Activated CD4-positive, alpha-beta memory T cell treated with anti-CD3 and anti-CD28 coated beads for 36 hours (primary cell): ENCODE data around the gene TOMT. TPM values are rescaled to one million over a fixed set of nuclear protein-coding genes. Genes with fewer than 3 reads are reported as not detected.
A peak's percentile ranks its signal among the peaks of the same experiment; 100 is the strongest.

ENCODE experiments used
- CTCF ChIA-PET: fragments of 350-600 bp; sonication (Branson Sonifier 250); formaldehyde crosslinking; loops from one replicate; lab custom pipeline; 2021; ENCODE audit warnings: antibody characterized with exemption, inconsistent platforms; lab: Charles Lee
- POLR2A ChIA-PET: fragments of 350-600 bp; sonication (Branson Sonifier 250); formaldehyde crosslinking; loops from one replicate; lab custom pipeline; 2021; ENCODE audit warnings: antibody characterized with exemption; lab: Charles Lee
- DNase-seq: peaks from one replicate; pipeline ENCODE4 v3.0.0-alpha.2; 2020
- H3K27ac Mint-ChIP-seq: one replicate; pipeline ENCODE4 v1.8.0; 2021; ENCODE audit warnings: mixed read lengths
- H3K27me3 Mint-ChIP-seq: one replicate; pipeline ENCODE4 v1.8.0; 2021; ENCODE audit warnings: mixed read lengths
- H3K36me3 Mint-ChIP-seq: one replicate; pipeline ENCODE4 v1.8.0; 2021; ENCODE audit warnings: mixed read lengths
- H3K4me1 Mint-ChIP-seq: one replicate; pipeline ENCODE4 v1.8.0; 2021; ENCODE audit warnings: low read depth, mixed read lengths
- H3K4me3 Mint-ChIP-seq: one replicate; pipeline ENCODE4 v1.8.0; 2021; ENCODE audit warnings: mild to moderate bottlenecking, mixed read lengths
- H3K9me3 Mint-ChIP-seq: one replicate; pipeline ENCODE4 v1.8.0; 2021; ENCODE audit warnings: mixed read lengths
- intact Hi-C: fragments of 100-400 bp; cut with micrococcal nuclease; formaldehyde crosslinking; loops from one replicate; pipeline ENCODE4 v1.15.1; 2023
- total RNA-seq, 2 experiments: library from RNA; stranded (reverse); gene quantifications; one replicate each; pipeline ENCODE4 v1.2.3, GENCODE V29; 2021

TOMT gene
- total RNA-seq, 2 experiments from 2014 or later: not detected

DNA sequence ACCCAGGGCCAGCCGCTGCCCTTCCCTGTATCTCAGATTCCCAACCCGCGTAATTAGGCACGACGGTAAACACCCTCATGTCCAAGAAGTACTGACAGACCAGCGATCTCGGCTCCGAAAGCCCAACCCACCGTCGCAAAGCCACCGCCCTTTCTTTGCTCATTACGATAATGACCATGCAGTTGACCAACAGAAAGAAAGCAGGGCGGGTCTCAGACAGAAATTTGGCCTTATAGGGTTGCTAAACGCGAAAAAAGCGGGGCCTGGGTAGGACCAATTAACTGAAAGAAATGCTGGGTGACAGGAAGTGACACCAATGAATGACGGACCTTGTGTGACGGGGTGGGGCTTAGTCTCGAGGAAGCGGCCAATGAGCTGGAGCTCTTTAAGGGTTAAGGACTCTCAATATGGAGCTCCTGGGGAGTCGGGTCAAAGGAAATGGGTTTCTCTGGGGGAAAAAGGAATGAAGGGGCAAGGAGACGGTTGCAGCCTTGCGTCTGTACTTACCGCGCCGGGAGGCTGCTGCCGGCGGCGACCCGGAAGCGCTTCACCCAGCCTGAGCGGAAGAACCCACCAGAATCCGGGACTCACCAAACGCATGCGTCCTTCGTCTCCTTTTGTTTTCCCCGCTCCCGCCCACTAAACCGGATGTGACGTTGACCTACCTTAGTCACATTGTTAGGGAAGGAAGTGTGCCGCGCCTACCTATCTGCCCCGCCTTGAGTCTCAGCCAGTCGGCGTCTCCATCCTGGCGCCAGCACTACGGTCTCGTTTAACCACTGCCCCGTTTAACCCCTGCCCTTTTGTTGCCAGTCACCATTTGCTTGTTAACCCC is 6.6 kb downstream of the TOMT start, which contains the start of gene ANAPC15:
Gene ANAPC15 (minus strand): TSS at position 553 of the 835 bp plus-strand sequence. CDS start 1,419 bp downstream, outside the sequence.
- CTCF ChIA-PET: interaction anchor here (0.6 to 2.9 kb wide), 5 partner anchors 21 to 105 kb away, joined by 3 to 19 read pairs (median 5); no protein-coding TSS in a partner anchor

DNA sequence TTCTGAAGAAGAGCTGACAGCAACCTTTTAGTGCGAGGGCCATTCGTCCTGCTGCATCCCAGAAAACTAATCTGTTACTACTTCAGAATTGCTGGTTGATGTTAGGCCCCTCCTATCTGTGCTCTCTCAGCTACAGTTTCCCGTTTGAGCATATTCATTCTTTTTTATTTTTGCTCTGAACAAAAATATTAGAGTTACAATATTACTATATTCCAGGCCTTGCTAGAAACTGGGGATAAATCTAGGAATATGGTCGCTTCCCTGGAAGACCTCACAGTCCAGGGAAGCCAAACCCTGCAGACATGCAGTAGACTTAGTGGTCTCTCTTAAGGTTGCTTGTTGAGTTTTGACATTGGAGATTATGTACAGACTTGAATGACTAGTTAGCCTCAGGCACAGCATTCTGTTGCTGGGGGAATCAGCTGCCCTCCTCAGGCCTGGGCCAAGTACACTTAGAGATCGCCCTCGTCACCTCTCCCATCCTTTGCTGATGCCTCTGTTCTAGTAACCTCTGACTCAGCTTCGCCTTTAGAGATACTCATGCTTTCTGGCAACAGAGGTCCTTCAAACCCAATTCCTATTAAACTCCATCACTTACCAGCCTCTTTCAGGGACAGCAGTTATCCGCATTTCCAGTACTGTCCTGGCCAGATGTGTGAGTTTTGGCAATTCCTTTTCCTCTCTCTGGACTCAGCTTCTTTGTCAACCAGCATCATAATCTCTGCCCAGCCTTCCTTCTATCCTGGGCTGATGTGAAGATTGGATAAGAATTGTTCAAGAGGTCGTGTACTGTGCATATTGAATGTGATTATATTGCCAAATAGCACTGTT is 7.5 kb downstream of the TOMT start:
- no peaks in the 10 kb centered on the region for H3K9me3 Mint-ChIP-seq
- ChIA-PET POLR2A (interaction anchor here (1.0 to 1.9 kb wide), 5 partner anchors 9 to 185 kb away, joined by 3 to 9 read pairs (median 5); partner anchors contain the start of genes RNF121 and XNDC1N), CTCF (interaction anchor here (0.6 to 2.9 kb wide), 5 partner anchors 22 to 105 kb away, joined by 3 to 19 read pairs (median 5); no protein-coding TSS in a partner anchor)
- peaks cover 7% of the 10 kb centered on the region for H3K36me3 Mint-ChIP-seq
- peak overlapping the region; percentile 93 for H3K4me3 Mint-ChIP-seq
- DNase-seq: peak; percentile 28
- H3K27ac Mint-ChIP-seq: peak overlapping the region; percentile 100
- peaks cover 18% of the 10 kb centered on the region for H3K4me1 Mint-ChIP-seq
- intact Hi-C loops: loop anchor here (1.0 to 2.0 kb wide), 7 partner anchors 10 to 321 kb away; partner anchors contain the start of genes CLPB, LAMTOR1, LRRC51 and NUMA1
- H3K27me3 Mint-ChIP-seq: no peaks in the 10 kb centered on the region

More for the DNA sequence above, 6.6 kb downstream of the TOMT start, which contains the start of gene ANAPC15:
- H3K9me3 Mint-ChIP-seq: no peaks in the 10 kb centered on the region
- POLR2A ChIA-PET: interaction anchor here (0.7 to 1.9 kb wide), 7 partner anchors 9 to 184 kb away, joined by 3 to 9 read pairs (median 4); partner anchors contain the start of genes RNF121 and XNDC1N
- peak within 1 kb of the TSS; percentile 100 for H3K27ac Mint-ChIP-seq
- H3K4me1 Mint-ChIP-seq: peaks cover 18% of the 10 kb centered on the region
- intact Hi-C loops: loop anchor here (1.0 to 2.0 kb wide), 7 partner anchors 9 to 322 kb away; partner anchors contain the start of genes CLPB, LAMTOR1, LRRC51 and NUMA1
- peaks cover 7% of the 10 kb centered on the region for H3K36me3 Mint-ChIP-seq
- DNase-seq: peak; percentile 100
- no peaks in the 10 kb centered on the region for H3K27me3 Mint-ChIP-seq
- H3K4me3 Mint-ChIP-seq: peak within 1 kb of the TSS; percentile 93

DNA sequence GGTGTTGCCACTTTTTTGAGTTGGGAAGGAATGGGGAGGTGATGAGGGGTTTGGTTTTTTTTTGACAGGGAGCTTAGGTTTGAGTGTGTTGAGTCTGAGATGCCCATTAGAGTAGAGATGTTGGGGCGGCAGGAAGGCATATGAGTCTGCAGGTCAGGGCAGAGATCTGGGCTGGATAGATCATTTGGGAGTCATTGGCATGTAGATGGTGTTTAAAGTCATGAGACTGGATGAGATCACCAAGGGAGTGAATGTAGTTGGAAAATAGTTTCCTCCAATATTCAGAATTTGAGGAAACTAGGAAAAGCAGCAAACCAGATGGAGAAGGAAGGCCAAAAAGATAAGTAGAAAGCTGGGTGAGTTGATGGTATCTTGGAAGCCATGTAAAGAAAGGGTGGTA is 8.8 kb downstream of the TOMT start:
- POLR2A ChIA-PET: no interaction called here
- Mint-ChIP-seq H3K4me1 (peaks cover 18% of the 10 kb centered on the region), H3K4me3 (no peak overlapping the region), H3K27ac (no peak overlapping the region), H3K36me3 (peaks cover 7% of the 10 kb centered on the region), H3K9me3 (no peaks in the 10 kb centered on the region), H3K27me3 (no peaks in the 10 kb centered on the region)
- DNase-seq: no peak
- CTCF ChIA-PET: interaction anchor here (1.3 to 1.4 kb wide), 2 partner anchors 30 to 138 kb away, joined by 3 to 4 read pairs; no protein-coding TSS in a partner anchor
- intact Hi-C loops: no loop called here

DNA sequence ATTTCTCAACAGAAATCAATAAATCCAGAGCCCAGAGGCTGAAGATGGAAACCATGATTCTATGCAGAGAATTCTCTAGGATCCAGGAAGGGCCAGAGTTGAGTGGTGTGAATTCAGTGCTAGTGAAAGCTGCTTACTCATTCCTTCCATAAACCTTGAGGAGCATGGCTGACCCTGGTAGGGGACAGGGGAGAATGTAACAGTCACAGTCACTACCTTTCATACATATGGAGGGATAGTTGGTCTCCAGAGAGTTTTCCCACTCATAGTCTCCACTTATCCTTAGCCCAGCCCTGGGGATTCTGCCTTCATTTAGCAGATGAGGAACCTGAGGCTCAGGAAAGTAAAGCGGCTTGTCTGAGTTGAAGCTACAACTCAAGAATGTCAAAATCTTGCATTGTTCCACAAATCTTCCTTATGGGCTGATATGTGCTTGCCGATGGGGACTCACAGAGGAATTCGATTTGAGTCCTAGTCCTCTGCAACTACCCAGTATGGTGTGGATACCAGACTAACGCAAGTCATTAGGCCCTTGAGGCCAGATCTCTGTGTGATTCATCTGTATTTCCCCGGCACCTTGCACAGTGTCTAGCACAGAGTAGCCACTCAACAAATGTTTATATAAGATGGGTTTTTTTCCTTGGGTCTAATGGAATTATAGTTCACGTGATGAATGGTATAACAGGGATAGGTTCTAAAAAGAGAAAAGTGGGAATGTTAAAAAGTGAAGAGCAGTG is 10.5 kb downstream of the TOMT start:
- no peak overlapping the region for H3K4me3 Mint-ChIP-seq
- CTCF ChIA-PET: no interaction called here
- H3K36me3 Mint-ChIP-seq: no peaks in the 10 kb centered on the region
- DNase-seq: no peak
- H3K9me3 Mint-ChIP-seq: no peaks in the 10 kb centered on the region
- H3K27me3 Mint-ChIP-seq: no peaks in the 10 kb centered on the region
- POLR2A ChIA-PET: no interaction called here
- H3K4me1 Mint-ChIP-seq: peaks cover 15% of the 10 kb centered on the region
- no peak overlapping the region for H3K27ac Mint-ChIP-seq
- intact Hi-C loops: no loop called here

DNA sequence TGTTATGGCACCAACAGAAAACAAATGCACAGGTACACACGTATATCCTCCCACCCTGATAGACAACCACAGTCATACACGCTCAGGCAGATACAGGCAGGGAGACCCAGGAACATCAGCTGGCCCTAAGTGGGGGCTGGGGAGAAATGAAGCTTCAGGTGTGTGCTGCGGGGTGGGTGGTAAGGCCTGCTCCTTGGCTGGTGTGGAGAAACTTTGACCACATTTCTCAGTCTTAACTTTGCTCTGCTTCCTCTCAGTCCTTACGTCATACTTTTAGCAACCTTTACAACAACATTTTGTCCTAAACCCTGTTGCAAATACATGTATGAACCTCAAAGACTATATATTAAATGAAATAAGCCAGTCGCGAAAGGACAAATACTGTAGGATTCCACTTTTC is 13.5 kb downstream of the TOMT start:
- H3K4me1 Mint-ChIP-seq: no peaks in the 10 kb centered on the region
- H3K9me3 Mint-ChIP-seq: no peaks in the 10 kb centered on the region
- CTCF ChIA-PET: interaction anchor here (1.4 kb wide), 1 partner anchor 25 kb away, joined by 5 read pairs; no protein-coding TSS in a partner anchor
- DNase-seq: no peak
- POLR2A ChIA-PET: no interaction called here
- H3K4me3 Mint-ChIP-seq: no peak overlapping the region
- no peak overlapping the region for H3K27ac Mint-ChIP-seq
- no peaks in the 10 kb centered on the region for H3K27me3 Mint-ChIP-seq
- intact Hi-C loops: no loop called here
- H3K36me3 Mint-ChIP-seq: no peaks in the 10 kb centered on the region

DNA sequence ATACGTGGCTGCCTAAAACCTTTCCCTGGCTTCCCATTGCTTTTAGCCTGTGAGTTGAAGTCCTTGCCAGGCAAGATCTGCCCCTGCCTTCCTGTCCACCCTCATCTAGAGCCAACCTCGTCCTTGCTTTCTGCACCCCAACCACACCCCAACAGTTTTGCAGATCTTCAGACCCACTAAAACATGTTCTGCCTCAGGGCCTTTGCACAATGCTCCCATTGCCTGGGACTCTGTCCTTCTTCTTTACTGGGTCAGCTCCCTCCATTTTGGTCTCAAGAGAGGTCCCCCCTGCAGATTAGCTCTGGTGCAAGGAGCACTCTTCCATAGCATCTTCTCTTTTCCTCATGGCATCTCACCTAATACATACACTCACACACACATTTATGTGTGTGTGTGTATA is 15.2 kb downstream of the TOMT start:
- intact Hi-C loops: no loop called here
- CTCF ChIA-PET: interaction anchor here (1.1 kb wide), 1 partner anchor 23 kb away, joined by 6 read pairs; no protein-coding TSS in a partner anchor
- Mint-ChIP-seq H3K27ac (no peak overlapping the region), H3K4me1 (no peaks in the 10 kb centered on the region), H3K9me3 (no peaks in the 10 kb centered on the region), H3K27me3 (no peaks in the 10 kb centered on the region), H3K36me3 (no peaks in the 10 kb centered on the region), H3K4me3 (no peak overlapping the region)
- no peak for DNase-seq
- POLR2A ChIA-PET: no interaction called here

DNA sequence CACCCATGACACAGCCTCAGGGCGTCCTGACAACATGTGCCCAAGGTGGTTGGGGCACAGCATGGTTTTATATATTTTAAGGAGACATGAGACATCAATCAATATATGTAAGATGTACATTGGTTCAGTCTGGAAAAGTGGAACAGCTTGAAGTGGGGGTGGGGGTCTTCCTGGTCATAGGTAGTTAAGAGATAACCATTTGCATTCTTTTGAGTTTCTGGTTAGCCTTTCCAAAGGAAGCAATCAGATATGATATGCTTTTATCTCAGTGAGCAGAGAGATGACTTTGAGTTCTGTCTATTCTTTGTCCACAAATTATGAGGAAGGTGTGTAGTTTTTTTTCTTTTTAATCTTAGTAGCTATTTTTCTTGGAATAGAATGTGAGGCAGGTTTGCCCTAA is 16.9 kb downstream of the TOMT start:
- intact Hi-C loops: no loop called here
- H3K27ac Mint-ChIP-seq: no peak overlapping the region
- POLR2A ChIA-PET: interaction anchor here (0.9 kb wide), 1 partner anchor 21 kb away, joined by 3 read pairs; no protein-coding TSS in a partner anchor

DNA sequence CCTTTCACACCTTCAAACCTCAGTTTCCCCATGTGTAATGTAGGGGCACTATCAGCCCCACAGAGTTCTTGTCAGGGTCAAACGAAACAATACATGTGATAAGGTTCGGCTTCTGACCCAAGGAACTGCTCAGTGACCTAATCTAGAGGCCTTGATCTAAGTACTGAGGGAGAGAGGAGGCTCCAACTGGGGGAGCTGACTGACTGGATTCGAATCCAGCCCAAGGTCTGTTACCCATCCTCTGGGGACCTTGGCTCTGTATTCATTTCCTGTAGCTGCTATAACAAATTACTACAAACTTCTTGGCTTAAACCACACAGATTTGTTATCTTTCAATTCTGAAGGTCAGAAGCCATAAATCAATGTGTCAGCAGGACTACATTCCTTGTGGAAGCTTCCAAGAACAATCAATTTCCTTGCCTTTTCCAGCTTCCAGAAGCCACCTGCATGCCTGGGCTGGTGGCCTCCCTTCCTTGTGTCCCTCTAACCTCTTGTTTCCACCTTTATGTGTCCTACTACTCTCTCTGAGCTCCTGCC is 17.5 kb downstream of the TOMT start:
- intact Hi-C loops: no loop called here
- ChIA-PET POLR2A (interaction anchor here (0.9 kb wide), 1 partner anchor 20 kb away, joined by 3 read pairs; no protein-coding TSS in a partner anchor), CTCF (interaction anchor here (0.7 kb wide), 1 partner anchor 20 kb away, joined by 4 read pairs; no protein-coding TSS in a partner anchor)
- Mint-ChIP-seq H3K27me3 (no peaks in the 10 kb centered on the region), H3K36me3 (peaks cover 2% of the 10 kb centered on the region), H3K27ac (no peak overlapping the region), H3K9me3 (peaks cover 11% of the 10 kb centered on the region), H3K4me1 (no peaks in the 10 kb centered on the region), H3K4me3 (no peak overlapping the region)
- DNase-seq: no peak

More for the DNA sequence above, 16.9 kb downstream of the TOMT start:
- no peaks in the 10 kb centered on the region for H3K27me3 Mint-ChIP-seq
- H3K36me3 Mint-ChIP-seq: no peaks in the 10 kb centered on the region
- DNase-seq: no peak
- no peaks in the 10 kb centered on the region for H3K4me1 Mint-ChIP-seq
- no peak overlapping the region for H3K4me3 Mint-ChIP-seq
- CTCF ChIA-PET: no interaction called here
- H3K9me3 Mint-ChIP-seq: peaks cover 5% of the 10 kb centered on the region

DNA sequence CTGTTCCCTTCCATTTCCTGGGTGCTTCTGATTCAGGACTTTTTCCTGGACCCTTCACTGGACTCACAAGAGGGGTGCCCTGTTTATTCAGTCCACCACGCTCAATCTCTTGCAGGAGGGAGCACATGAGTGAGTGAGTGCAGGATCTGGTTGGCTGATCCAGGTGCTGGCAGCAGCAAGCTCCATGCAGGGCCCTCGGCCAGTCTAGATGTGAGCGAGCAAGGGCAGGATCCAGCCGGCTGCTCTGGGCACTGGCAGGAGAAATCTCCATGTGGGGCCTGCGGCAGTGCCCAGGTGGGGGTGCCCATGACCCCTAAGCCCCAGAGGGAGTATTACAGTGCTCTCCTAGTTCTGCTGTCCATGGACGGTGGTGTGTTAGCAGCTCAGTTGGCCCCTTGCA is 18.3 kb downstream of the TOMT start:
- H3K9me3 Mint-ChIP-seq: peaks cover 20% of the 10 kb centered on the region
- no peak for DNase-seq
- no peaks in the 10 kb centered on the region for H3K4me1 Mint-ChIP-seq
- no peak overlapping the region for H3K4me3 Mint-ChIP-seq
- H3K36me3 Mint-ChIP-seq: peaks cover 9% of the 10 kb centered on the region
- no peak overlapping the region for H3K27ac Mint-ChIP-seq
- ChIA-PET POLR2A (no interaction called here), CTCF (no interaction called here)
- intact Hi-C loops: no loop called here
- H3K27me3 Mint-ChIP-seq: peaks cover 5% of the 10 kb centered on the region

DNA sequence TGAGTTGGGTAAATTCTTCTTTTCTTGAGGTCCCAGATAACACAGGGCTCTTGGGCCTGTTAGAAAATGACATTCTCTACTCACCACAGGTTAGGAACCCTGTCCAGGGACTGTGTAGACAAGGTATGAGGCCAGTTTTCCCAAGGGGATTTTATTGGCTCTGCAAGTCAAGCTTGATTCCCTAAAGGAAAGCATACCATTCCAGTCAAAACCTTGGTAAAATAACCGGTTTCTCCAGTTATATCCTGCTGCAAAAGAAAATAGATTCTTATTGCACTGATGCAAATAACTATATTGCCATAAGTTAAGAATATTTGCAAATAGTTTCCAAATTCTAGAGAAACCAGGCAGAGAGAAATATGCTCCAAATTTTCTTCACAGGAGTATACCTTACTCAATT is 20.2 kb downstream of the TOMT start:
- intact Hi-C loops: no loop called here
- H3K27ac Mint-ChIP-seq: no peak overlapping the region
- H3K27me3 Mint-ChIP-seq: peaks cover 9% of the 10 kb centered on the region
- DNase-seq: no peak
- H3K4me1 Mint-ChIP-seq: no peaks in the 10 kb centered on the region
- peaks cover 22% of the 10 kb centered on the region for H3K9me3 Mint-ChIP-seq
- H3K36me3 Mint-ChIP-seq: peaks cover 11% of the 10 kb centered on the region
- CTCF ChIA-PET: interaction anchor here (4.4 kb wide), 1 partner anchor 18 kb away, joined by 21 read pairs; no protein-coding TSS in a partner anchor
- no peak overlapping the region for H3K4me3 Mint-ChIP-seq
- POLR2A ChIA-PET: no interaction called here
